Left ventricle myocardium superior (tissue), 1 donor: Measurements from ENCODE around the gene CHRNA7. TPM values are rescaled to one million over a fixed set of nuclear protein-coding genes. Genes with fewer than 3 reads are reported as not detected.
"Not testable (repeated sequence)": the region's sequence is repeated elsewhere in the genome, so short reads cannot be mapped to it uniquely, and the experiment has no call there.

Experiments used
- ATAC-seq: fragments of 200-7000 bp; cut with Tn5 transposase; one replicate; pipeline ENCODE4 v1.9.1; 2020; ENCODE audit warnings: mild to moderate bottlenecking, moderate library complexity
- DNase-seq: peaks from one replicate; pipeline ENCODE4 v3.0.0-alpha.2; 2020
- intact Hi-C: fragments of 100-400 bp; cut with micrococcal nuclease; formaldehyde crosslinking; loops from one replicate; pipeline ENCODE4 v1.11.0; 2022
- total RNA-seq: library from RNA; stranded (reverse); fragmentation: NEBNext Ultra II Directional; extraction: Animal tissue kit (Norgen Biotek cat#: 25700); gene quantifications from one replicate; pipeline ENCODE4 v1.2.1, GENCODE V29; 2021
- donor health status: DM: no; HTN: yes; CAD: no; lungs with severe emphysema.

The CHRNA7 gene
- total RNA-seq, 1 donor from 2014 or later, result 0.55 TPM

DNA sequence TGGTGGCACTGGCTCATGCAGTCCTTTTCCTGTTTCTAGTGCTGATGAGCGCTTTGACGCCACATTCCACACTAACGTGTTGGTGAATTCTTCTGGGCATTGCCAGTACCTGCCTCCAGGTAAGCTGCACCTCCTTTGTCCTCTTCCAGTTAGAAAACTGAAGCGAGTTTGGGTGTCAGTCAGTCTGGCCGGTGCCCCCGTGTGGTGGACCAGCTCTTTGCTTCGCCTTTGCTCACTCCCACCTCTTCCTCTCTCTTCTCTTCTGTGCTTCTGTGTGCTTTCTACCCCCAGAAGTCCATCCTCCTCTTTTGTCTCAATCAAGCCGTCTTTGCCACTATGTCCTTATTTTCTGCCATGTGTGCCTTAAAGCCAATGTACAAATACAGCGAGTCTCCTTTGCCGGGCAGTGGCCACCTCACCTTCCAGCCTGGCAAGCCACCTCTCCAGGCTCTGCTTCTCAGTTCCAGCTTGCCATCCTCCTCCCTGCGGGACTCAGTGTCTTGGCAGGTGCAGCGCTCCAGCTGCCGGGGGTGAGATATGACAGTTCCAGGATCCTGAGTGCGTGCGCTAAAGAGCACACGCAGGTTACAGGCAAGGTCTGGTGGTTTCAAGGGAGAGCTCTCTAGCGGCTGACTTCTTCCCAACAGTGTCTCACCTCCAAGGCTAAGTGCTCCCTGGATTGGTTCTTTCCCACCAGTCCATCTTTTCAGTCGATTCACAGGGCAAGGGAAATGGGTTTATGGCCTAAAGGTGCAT is 123.7 kb downstream of the CHRNA7 start:
- ATAC-seq, DNase-seq, intact Hi-C loops: not testable (repeated sequence)

DNA sequence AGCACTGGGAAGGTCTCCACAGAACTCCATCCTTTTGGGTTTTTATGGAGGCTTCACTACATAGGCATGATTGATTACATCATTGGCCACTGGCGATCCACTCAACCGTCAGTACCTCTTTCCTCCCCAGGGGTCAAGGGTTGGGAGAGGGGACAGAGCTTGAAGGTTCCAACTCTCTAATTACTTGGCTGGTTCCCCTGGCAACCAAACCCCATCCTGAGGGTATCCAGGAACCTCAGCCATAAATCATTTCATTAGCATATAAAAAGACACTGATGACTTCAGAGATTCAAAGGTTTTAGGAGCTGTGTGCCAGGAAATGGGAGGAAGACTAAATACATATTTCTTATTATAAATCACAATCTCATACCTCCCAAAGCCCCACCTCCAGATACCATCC is 131.8 kb downstream of the CHRNA7 start:
- DNase-seq, intact Hi-C loops, ATAC-seq: not testable (repeated sequence)

DNA sequence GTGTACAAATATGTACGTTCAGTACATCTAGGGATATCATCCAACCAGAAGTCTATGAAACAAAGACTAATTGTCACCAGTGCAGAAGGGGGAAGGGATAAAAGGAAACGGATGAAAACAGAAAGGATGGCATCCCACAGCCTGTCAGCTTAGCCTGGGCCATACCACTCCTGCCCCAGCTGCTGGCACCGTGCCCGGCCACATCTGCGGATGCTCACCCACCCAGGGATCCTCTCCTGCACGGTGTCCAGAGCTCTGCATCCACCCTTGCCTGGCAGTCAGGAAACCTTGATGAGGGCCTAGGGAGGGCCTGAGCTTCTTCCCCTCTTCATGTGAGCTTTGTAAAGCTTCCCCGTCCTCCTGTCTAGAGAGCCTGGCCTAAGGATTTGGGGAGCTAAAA is 133.8 kb downstream of the CHRNA7 start:
- not testable (repeated sequence) for DNase-seq, ATAC-seq

DNA sequence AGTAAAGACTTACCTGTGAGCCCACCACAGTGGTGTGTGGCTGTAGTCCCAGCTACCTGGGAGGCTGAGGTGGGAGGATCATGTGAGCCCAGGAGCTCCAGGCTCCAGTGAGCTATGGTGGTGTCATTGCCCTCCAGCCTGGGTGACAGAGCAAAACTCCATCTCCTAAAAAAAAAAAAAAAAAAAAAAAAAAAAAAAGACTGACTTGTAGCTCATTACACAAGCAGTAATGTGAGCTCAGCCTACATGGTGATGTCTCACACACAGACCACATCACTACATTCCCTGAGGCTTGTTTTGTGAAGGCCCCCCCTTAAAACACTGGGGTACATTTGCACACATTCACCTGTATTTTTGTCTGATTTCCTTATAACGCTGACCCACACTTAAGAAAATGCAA is 134.4 kb downstream of the CHRNA7 start:
- DNase-seq, intact Hi-C loops, ATAC-seq: not testable (repeated sequence)

More for the DNA sequence above, 133.8 kb downstream of the CHRNA7 start:
- intact Hi-C loops, result not testable (repeated sequence)

DNA sequence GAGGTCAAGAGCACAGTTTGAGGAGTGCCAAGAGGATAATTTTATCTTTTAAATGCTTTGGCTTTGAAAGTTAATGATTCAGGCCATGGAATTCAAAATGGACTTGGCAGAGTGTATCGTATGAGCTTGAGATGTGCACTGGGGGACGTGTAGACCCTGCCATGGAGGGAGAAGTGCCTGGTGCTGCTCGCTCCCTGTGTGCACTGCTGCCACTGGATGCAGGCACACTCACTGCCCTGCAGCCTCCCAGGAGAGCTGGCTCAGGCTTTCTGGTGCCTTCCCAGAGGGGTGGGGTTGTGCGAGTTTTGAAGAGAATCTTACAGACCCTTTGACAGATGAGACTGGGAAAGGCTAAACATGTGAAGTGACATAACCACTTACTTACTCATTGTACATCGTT is 135.5 kb downstream of the CHRNA7 start:
- DNase-seq, ATAC-seq, intact Hi-C loops: not testable (repeated sequence)

DNA sequence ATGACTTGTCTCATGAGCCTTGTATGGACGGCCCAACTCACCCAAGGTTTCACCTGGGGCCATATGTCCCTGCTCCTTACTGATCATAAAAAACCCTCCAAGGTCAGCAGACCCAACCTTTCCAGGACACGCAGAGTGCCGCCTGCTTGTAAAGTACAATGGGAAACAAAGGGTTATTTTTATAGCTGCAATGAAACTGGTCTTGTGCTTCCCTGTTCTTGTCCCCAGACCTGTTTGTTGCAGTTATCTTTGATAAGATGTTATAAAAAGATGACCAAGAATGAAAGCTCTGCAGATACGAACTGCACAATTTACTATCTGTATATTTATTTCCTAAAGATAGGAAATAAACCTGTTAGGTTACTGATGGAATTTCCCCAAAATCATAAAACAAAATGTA is 136.0 kb downstream of the CHRNA7 start:
- ATAC-seq, intact Hi-C loops, DNase-seq: not testable (repeated sequence)

DNA sequence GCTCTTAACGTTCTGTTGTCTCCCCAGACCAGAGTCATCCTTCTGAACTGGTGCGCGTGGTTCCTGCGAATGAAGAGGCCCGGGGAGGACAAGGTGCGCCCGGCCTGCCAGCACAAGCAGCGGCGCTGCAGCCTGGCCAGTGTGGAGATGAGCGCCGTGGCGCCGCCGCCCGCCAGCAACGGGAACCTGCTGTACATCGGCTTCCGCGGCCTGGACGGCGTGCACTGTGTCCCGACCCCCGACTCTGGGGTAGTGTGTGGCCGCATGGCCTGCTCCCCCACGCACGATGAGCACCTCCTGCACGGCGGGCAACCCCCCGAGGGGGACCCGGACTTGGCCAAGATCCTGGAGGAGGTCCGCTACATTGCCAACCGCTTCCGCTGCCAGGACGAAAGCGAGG is 137.6 kb downstream of the CHRNA7 start:
- DNase-seq, intact Hi-C loops, ATAC-seq: not testable (repeated sequence)

DNA sequence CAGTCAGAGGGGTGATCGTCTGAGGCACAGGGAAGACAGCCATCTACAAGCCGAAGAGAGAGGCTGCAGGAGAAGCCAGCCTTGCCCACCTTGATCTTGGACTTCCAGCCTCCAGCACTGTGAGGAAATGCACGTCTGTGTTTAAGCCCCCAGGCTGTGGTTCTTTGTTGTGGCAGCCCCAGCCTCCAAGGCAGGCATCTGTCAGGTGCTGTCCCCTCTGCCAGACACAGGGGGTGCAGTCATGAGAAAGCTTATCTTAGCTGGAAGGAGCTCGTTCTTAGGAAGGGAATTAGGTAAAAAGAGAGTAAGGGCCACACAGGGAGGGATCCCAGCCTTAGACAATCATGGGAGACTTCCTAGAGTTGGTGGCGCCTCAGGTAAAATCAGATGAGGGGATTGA is 150.3 kb downstream of the CHRNA7 start:
- intact Hi-C loops, ATAC-seq, DNase-seq: not testable (repeated sequence)

DNA sequence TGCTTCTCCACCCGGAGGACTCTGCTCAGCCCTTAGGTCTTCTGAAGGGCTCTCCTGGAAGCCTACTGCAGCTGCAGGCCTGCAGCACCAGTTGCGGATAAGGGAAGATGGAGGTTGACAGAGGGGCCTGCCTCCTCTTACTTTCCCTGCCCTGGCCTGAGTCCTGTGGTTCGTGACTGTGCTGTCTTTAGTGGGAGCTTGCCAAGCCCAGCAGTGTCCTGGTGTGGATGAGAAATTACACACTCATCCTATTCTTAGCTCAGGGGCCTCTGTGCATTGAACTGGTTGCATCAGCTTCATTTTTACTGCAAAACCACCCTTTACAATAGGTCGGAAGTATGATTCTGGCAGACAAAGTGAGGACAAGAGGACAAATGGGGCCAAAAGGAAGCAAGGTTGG is 163.5 kb downstream of the CHRNA7 start:
- ATAC-seq, intact Hi-C loops, DNase-seq: not testable (repeated sequence)

DNA sequence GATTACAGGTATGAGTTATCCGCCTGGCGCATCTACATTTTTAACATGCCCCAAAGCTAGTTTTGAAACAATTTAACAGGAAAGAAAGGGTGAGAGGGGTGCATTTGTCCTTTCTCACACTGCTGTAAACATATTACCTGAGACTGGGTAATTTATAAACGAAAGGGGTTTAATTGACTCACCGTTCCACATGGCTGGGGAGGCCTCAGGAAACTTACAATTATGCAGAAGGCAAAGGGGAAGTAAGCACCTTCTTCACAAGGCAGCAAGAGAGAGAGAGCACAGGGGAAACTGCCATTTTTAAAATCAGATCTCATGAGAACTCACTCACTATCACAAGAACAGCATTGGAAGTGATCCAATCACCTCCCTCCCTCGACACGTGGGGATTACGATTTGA is 165.9 kb downstream of the CHRNA7 start:
- ATAC-seq, DNase-seq, intact Hi-C loops: not testable (repeated sequence)

DNA sequence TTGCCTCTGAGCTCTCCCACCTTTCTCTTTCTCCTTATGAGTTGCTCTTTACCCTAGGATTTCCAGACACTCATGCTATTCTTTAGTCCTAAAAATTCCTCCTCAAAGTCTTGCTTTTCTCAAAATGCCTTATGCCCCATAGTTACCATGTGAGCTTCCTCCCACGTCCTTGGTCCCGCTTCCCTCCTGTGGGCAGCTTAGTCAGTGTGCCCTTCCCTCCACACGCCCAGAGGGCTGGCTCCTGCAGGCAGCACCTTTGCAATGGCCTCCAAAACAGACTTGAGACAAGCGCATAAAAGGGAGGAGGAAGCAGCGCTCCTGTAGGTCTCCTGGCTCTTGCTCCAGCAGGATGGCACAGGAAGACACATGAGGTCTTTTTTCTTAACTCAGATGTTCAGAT is 168.6 kb downstream of the CHRNA7 start:
- intact Hi-C loops, DNase-seq, ATAC-seq: not testable (repeated sequence)

DNA sequence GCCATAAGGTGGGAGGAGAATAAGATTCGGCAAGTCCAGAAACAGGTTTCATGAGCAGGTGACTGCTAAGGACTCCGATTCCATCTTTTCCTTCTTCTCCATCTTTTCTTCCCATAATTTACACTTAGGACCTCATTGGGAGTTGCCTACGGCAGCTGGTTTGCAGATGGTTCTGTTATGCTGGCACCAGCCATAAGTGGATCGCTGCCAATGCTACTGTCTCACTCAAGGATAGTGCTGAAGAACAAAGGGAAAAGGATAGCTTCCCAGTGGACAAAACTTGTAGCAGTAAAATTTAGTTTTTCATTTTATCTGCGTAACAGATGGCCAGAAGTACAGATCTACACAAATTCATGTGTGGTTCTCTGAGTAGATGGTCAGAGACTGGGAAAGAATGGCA is 178.8 kb downstream of the CHRNA7 start:
- intact Hi-C loops, DNase-seq, ATAC-seq: not testable (repeated sequence)

DNA sequence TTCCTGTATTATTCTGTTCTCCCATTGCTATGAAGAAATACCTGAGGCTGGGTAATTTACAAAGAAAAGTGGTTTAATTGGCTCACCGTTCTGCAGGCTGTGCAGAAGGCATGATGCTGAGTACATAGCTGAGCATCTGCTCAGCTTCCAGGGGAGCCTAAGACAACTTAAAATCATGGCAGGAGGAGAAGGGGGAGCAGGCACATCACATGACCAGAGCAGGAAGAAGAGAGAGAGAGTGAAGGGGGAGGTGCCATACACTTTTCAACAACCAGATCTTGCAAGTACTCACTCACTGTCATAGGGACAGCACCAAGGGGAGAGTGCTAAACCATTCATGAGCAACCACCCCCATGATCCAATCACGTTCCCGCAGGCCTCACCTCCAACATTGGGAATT is 188.4 kb downstream of the CHRNA7 start:
- intact Hi-C loops, result no loop called here
- DNase-seq, result no peak
- no peak for ATAC-seq

Other genes with a start within 250 kb of the CHRNA7 start
- 1.5 TPM for gene OTUD7A, start 159.8 kb upstream of the CHRNA7 start, total RNA-seq